ENCODE data around the gene DAAM1. TPM values are rescaled to one million over a fixed set of nuclear protein-coding genes. Genes with fewer than 3 reads are reported as not detected.

Gene DAAM1
- total RNA-seq, 1 experiment from 2014 or later: 11.5 TPM

DNA sequence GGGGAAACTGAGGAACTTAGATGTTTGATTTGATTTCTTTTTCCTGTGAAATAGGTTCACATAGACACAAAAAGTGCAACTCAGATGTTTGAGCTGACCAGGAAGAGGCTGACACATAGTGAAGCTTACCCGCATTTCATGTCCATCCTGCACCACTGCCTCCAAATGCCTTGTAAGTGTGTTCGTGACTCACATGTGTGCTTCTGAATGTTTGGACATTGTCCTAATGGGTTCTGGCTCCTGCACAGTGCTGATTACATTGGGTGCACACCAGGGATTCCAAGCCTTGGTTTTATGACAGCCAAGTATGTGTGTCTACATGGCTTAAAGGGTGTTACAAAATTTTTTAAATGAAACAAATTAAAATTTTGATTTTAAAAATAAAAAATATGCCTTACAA, 137.4 kb downstream of the DAAM1 start:
- Histone ChIP-seq H3K27ac (ENCODE audit: low read depth, low read length, poor library complexity, severe bottlenecking) (no peak overlapping the region), H3K4me1 (ENCODE audit: insufficient read depth, low read length, poor library complexity, severe bottlenecking) (no peaks in the 10 kb centered on the region), H3K9me3 (ENCODE audit: low read depth, low read length, poor library complexity, severe bottlenecking) (no peaks in the 10 kb centered on the region), H3K4me3 (ENCODE audit: low read depth, low read length, poor library complexity, severe bottlenecking) (no peak overlapping the region), H3K36me3 (ENCODE audit: insufficient read depth, low read length, poor library complexity, severe bottlenecking) (no peaks in the 10 kb centered on the region), H3K27me3 (replicated peaks; ENCODE audit: insufficient read depth, low read depth, low read length, poor library complexity) (no peaks in the 10 kb centered on the region)
- no peak for DNase-seq (ENCODE audit: low spot score)
- intact Hi-C loops (cut with micrococcal nuclease; ENCODE audit: unreplicated experiment): no loop called here
- no TSS peak for BruUV-seq (replicated peaks)
- no peak for TF ChIP-seq EZH2 (IDR thresholded peaks at IDR 0.05; ENCODE audit: borderline replicate concordance, low read depth, low read length, poor library complexity, severe bottlenecking)
- TF ChIP-seq, protein P1, sequence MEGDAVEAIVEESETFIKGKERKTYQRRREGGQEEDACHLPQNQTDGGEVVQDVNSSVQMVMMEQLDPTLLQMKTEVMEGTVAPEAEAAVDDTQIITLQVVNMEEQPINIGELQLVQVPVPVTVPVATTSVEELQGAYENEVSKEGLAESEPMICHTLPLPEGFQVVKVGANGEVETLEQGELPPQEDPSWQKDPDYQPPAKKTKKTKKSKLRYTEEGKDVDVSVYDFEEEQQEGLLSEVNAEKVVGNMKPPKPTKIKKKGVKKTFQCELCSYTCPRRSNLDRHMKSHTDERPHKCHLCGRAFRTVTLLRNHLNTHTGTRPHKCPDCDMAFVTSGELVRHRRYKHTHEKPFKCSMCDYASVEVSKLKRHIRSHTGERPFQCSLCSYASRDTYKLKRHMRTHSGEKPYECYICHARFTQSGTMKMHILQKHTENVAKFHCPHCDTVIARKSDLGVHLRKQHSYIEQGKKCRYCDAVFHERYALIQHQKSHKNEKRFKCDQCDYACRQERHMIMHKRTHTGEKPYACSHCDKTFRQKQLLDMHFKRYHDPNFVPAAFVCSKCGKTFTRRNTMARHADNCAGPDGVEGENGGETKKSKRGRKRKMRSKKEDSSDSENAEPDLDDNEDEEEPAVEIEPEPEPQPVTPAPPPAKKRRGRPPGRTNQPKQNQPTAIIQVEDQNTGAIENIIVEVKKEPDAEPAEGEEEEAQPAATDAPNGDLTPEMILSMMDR (conservative IDR thresholded peaks at IDR 0.05; ENCODE audit: low read depth, low read length): no peak
- POLR2A ChIA-PET (ENCODE audit: low non-redundant PET): no interaction called here
- CTCF ChIA-PET: no interaction called here

DNA sequence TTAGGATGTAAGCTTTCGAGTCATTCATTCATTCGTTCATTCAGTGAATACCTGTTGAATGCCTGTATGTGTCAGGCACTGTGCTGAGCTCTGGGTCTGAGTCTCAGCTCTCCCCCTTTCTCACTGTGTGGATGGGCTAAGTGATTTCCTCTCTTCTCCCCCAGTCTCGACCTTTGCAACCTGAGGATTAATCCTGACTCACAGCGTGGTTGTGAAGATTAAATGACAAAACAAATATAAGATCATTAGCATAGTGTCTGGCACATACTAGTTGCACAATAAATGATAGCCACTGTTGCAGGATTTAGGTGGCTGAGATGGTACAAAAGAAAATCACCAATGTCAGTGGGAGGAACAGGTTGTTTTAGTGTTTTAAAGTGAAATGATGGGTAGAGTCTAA, 140.0 kb downstream of the DAAM1 start:
- no peaks in the 10 kb centered on the region for H3K4me1 ChIP-seq (ENCODE audit: insufficient read depth, low read length, poor library complexity, severe bottlenecking)
- no peaks in the 10 kb centered on the region for H3K9me3 ChIP-seq (ENCODE audit: low read depth, low read length, poor library complexity, severe bottlenecking)
- ChIA-PET POLR2A (ENCODE audit: low non-redundant PET) (no interaction called here), CTCF (no interaction called here)
- TF ChIP-seq EZH2 (IDR thresholded peaks at IDR 0.05; ENCODE audit: borderline replicate concordance, low read depth, low read length, poor library complexity, severe bottlenecking): no peak
- TF ChIP-seq, protein P1 (conservative IDR thresholded peaks at IDR 0.05; ENCODE audit: low read depth, low read length): no peak
- no peaks in the 10 kb centered on the region for H3K27me3 ChIP-seq (replicated peaks; ENCODE audit: insufficient read depth, low read depth, low read length, poor library complexity)
- no peaks in the 10 kb centered on the region for H3K36me3 ChIP-seq (ENCODE audit: insufficient read depth, low read length, poor library complexity, severe bottlenecking)
- intact Hi-C loops (cut with micrococcal nuclease; ENCODE audit: unreplicated experiment): no loop called here
- DNase-seq (ENCODE audit: low spot score): no peak
- no peak overlapping the region for H3K27ac ChIP-seq (ENCODE audit: low read depth, low read length, poor library complexity, severe bottlenecking)
- BruUV-seq (replicated peaks): no TSS peak
- H3K4me3 ChIP-seq (ENCODE audit: low read depth, low read length, poor library complexity, severe bottlenecking): no peak overlapping the region

DNA sequence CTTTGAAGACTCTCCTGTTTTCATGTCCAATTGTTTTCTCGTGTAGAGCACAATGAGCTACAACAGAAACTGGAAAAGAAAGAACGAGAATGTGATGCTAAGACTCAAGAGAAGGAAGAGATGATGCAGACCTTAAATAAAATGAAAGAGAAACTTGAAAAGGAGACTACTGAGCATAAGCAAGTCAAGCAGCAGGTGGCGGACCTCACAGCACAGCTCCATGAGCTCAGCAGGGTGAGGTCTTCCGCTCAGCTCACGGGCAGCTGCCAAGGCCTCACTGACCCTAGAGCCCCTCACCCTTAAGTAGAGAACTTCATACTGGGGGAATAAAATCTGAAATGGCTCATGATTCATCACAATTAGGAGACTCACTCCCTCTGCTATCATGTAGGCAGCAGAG, 142.0 kb downstream of the DAAM1 start:
- POLR2A ChIA-PET (ENCODE audit: low non-redundant PET): no interaction called here
- H3K4me1 ChIP-seq (ENCODE audit: insufficient read depth, low read length, poor library complexity, severe bottlenecking): no peaks in the 10 kb centered on the region
- H3K36me3 ChIP-seq (ENCODE audit: insufficient read depth, low read length, poor library complexity, severe bottlenecking): no peaks in the 10 kb centered on the region
- CTCF ChIA-PET: no interaction called here
- TF ChIP-seq, protein P1 (conservative IDR thresholded peaks at IDR 0.05; ENCODE audit: low read depth, low read length): no peak
- TF ChIP-seq EZH2 (IDR thresholded peaks at IDR 0.05; ENCODE audit: borderline replicate concordance, low read depth, low read length, poor library complexity, severe bottlenecking): no peak
- H3K27me3 ChIP-seq (replicated peaks; ENCODE audit: insufficient read depth, low read depth, low read length, poor library complexity): no peaks in the 10 kb centered on the region
- H3K27ac ChIP-seq (ENCODE audit: low read depth, low read length, poor library complexity, severe bottlenecking): no peak overlapping the region
- intact Hi-C loops (cut with micrococcal nuclease; ENCODE audit: unreplicated experiment): no loop called here
- DNase-seq (ENCODE audit: low spot score): no peak
- H3K9me3 ChIP-seq (ENCODE audit: low read depth, low read length, poor library complexity, severe bottlenecking): no peaks in the 10 kb centered on the region
- H3K4me3 ChIP-seq (ENCODE audit: low read depth, low read length, poor library complexity, severe bottlenecking): no peak overlapping the region
- no TSS peak for BruUV-seq (replicated peaks)
